ENCODE measurements around the gene REEP1.

The REEP1 gene

GRCh38 chr2:86372641-86373502, 35.4 kb upstream of the REEP1 start:
- H3K4me2 ChIP-seq (ENCODE audit: low read length), result no peak overlapping the region
- no peaks in the 10 kb centered on the region for H3K79me2 ChIP-seq (ENCODE audit: insufficient read depth, low read length)
- 0 out of 2 replicates have a peak, but pooled peaks cover 2% of the 10 kb centered on the region for H3K9me3 ChIP-seq (ENCODE audit: low read length)
- H3K36me3 ChIP-seq (ENCODE audit: insufficient read depth, low read length), result no peaks in the 10 kb centered on the region
- H3K27ac ChIP-seq (ENCODE audit: low read depth, low read length, poor library complexity, severe bottlenecking), result no peak overlapping the region
- no peak for TF ChIP-seq EZH2 (IDR thresholded peaks at IDR 0.05; ENCODE audit: borderline replicate concordance, low read length)
- TF ChIP-seq, protein P1, sequence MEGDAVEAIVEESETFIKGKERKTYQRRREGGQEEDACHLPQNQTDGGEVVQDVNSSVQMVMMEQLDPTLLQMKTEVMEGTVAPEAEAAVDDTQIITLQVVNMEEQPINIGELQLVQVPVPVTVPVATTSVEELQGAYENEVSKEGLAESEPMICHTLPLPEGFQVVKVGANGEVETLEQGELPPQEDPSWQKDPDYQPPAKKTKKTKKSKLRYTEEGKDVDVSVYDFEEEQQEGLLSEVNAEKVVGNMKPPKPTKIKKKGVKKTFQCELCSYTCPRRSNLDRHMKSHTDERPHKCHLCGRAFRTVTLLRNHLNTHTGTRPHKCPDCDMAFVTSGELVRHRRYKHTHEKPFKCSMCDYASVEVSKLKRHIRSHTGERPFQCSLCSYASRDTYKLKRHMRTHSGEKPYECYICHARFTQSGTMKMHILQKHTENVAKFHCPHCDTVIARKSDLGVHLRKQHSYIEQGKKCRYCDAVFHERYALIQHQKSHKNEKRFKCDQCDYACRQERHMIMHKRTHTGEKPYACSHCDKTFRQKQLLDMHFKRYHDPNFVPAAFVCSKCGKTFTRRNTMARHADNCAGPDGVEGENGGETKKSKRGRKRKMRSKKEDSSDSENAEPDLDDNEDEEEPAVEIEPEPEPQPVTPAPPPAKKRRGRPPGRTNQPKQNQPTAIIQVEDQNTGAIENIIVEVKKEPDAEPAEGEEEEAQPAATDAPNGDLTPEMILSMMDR (IDR thresholded peaks at IDR 0.05; ENCODE audit: low read length), result peak; percentile 39; the same call in 1 of the 2 replicates
- no peak overlapping the region for H2AFZ ChIP-seq (ENCODE audit: low read length)
- no peak overlapping the region for H3K4me3 ChIP-seq (ENCODE audit: low read depth, low read length, poor library complexity, severe bottlenecking)
- H3K9ac ChIP-seq (ENCODE audit: low read length), result no peak overlapping the region
- no peaks in the 10 kb centered on the region for H4K20me1 ChIP-seq (ENCODE audit: insufficient read depth, low read length)
- H3K27me3 ChIP-seq (ENCODE audit: insufficient read depth, low read length), result no peaks in the 10 kb centered on the region
- H3K9me2 ChIP-seq (ENCODE audit: low read depth, low read length), result no peaks in the 10 kb centered on the region
- H3F3A ChIP-seq (ENCODE audit: insufficient read depth, low read length), result no peaks in the 10 kb centered on the region
- H3K4me1 ChIP-seq (ENCODE audit: insufficient read depth, low read length, severe bottlenecking), result no peaks in the 10 kb centered on the region

DNA sequence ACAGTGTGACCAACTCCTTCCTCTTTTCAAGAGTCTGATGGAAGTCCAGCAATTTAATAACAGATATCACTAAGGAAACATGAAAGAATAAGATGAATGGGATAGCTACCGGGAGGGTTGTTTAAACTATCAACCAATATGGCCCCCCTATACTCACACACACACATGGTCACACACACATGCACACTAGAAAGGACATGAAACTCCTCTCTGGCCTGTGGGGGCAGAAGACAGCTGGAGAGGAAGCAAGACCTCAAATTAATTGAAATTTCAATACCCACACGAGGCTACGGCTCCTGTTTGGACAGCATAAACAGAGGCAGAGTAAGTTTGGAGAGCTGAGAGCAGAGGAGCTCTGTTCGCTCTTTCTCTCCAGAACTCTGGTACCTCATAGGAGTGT, 34.7 kb upstream of the REEP1 start:
- Histone ChIP-seq H3K4me1 (ENCODE audit: insufficient read depth, low read length, severe bottlenecking) (no peaks in the 10 kb centered on the region), H3K4me2 (ENCODE audit: low read length) (no peak overlapping the region), H3K9me2 (ENCODE audit: low read depth, low read length) (no peaks in the 10 kb centered on the region), H4K20me1 (ENCODE audit: insufficient read depth, low read length) (no peaks in the 10 kb centered on the region), H3K79me2 (ENCODE audit: insufficient read depth, low read length) (no peaks in the 10 kb centered on the region), H3F3A (ENCODE audit: insufficient read depth, low read length) (no peaks in the 10 kb centered on the region), H3K27me3 (ENCODE audit: insufficient read depth, low read length) (no peaks in the 10 kb centered on the region), H3K9ac (ENCODE audit: low read length) (no peak overlapping the region), H2AFZ (ENCODE audit: low read length) (no peak overlapping the region), H3K27ac (ENCODE audit: low read depth, low read length, poor library complexity, severe bottlenecking) (no peak overlapping the region), H3K4me3 (ENCODE audit: low read depth, low read length, poor library complexity, severe bottlenecking) (no peak overlapping the region), H3K36me3 (ENCODE audit: insufficient read depth, low read length) (no peaks in the 10 kb centered on the region), H3K9me3 (ENCODE audit: low read length) (0 out of 2 replicates have a peak, but pooled peaks cover 2% of the 10 kb centered on the region)
- TF ChIP-seq, protein P1 (IDR thresholded peaks at IDR 0.05; ENCODE audit: low read length), result no peak
- no peak for TF ChIP-seq EZH2 (IDR thresholded peaks at IDR 0.05; ENCODE audit: borderline replicate concordance, low read length)

DNA sequence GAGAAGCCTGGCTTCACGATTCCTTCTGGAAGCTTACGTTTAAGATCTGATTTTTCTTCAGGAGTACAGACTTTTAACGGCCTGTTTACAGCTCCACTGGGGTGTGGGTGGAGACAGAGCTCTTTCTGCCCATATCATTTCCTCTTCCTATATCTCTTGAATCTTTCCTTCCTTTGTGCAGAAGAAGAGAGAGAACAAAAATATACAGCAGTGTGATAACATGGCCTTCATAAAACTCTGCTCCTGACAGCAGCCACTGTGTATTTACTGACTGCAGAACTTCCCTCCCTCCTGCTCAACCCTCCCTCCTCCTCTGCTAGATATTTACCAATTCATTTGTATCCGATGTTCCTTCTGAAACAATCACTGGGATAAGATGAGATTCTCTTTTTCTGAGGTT, 34.1 kb upstream of the REEP1 start:
- Histone ChIP-seq H4K20me1 (ENCODE audit: insufficient read depth, low read length) (no peaks in the 10 kb centered on the region), H3K27me3 (ENCODE audit: insufficient read depth, low read length) (no peaks in the 10 kb centered on the region), H3K4me3 (ENCODE audit: low read depth, low read length, poor library complexity, severe bottlenecking) (no peak overlapping the region), H3K9me3 (ENCODE audit: low read length) (0 out of 2 replicates have a peak, but pooled peaks cover 2% of the 10 kb centered on the region), H2AFZ (ENCODE audit: low read length) (no peak overlapping the region), H3K4me1 (ENCODE audit: insufficient read depth, low read length, severe bottlenecking) (no peaks in the 10 kb centered on the region), H3K36me3 (ENCODE audit: insufficient read depth, low read length) (no peaks in the 10 kb centered on the region), H3K79me2 (ENCODE audit: insufficient read depth, low read length) (no peaks in the 10 kb centered on the region), H3K27ac (ENCODE audit: low read depth, low read length, poor library complexity, severe bottlenecking) (no peak overlapping the region), H3K4me2 (ENCODE audit: low read length) (no peak overlapping the region), H3K9me2 (ENCODE audit: low read depth, low read length) (no peaks in the 10 kb centered on the region), H3F3A (ENCODE audit: insufficient read depth, low read length) (no peaks in the 10 kb centered on the region), H3K9ac (ENCODE audit: low read length) (no peak overlapping the region)
- TF ChIP-seq, protein P1 (IDR thresholded peaks at IDR 0.05; ENCODE audit: low read length), result no peak
- TF ChIP-seq EZH2 (IDR thresholded peaks at IDR 0.05; ENCODE audit: borderline replicate concordance, low read length), result no peak
